HG03432 (cell line): ENCODE results near the gene DUSP2.
"Not testable (repeated sequence)": the region's sequence is repeated elsewhere in the genome, so short reads cannot be mapped to it uniquely, and the experiment has no call there.

Experiments used
- ATAC-seq: cut with Tn5 transposase; IDR thresholded peaks from one replicate; pipeline ENCODE4 v1.9.1; 2021; ENCODE audit warnings: mild to moderate bottlenecking, moderate library complexity; ENCODE audit not compliant: unreplicated experiment

Gene DUSP2

DNA sequence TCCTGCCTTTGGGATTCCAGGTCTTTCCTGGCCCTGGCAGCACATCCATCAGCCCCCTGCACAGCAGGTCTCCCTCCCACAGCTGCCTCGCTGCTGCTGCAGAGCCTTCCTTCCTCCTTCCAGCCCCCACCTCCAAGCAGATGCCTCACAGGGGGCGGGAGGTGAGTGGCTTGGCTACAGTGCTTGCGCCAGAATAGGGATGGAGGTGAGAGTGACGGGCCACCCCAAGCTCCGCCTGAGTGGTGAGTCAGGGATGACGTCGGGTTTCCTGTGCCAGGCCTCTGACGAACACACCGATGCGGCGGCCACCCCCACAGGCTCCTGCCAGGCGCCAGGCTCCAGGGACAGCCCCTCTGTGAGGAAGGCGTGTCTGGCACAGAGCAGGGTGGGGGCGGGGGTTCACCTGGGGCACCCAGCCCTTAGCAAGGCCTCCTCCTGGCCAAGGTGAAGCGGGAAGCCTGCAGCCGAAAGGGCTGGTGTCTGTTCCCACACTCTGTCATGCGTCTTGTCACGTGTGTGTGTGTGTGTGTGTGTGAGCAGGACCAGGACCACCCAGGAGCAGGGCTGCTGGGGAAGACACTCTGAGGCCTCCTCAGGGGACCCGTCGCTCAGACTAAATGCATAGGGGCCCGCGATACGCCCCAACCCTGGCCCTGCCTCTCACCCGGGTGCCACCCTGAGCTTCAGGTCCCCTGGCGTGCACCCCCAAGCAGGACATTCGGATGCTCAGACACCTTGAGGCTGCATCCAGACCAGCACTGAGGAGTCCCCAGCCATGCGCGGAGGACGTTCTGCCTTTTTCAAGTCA, 3.4 kb upstream of the DUSP2 start:
- peak; percentile 42 for ATAC-seq

DNA sequence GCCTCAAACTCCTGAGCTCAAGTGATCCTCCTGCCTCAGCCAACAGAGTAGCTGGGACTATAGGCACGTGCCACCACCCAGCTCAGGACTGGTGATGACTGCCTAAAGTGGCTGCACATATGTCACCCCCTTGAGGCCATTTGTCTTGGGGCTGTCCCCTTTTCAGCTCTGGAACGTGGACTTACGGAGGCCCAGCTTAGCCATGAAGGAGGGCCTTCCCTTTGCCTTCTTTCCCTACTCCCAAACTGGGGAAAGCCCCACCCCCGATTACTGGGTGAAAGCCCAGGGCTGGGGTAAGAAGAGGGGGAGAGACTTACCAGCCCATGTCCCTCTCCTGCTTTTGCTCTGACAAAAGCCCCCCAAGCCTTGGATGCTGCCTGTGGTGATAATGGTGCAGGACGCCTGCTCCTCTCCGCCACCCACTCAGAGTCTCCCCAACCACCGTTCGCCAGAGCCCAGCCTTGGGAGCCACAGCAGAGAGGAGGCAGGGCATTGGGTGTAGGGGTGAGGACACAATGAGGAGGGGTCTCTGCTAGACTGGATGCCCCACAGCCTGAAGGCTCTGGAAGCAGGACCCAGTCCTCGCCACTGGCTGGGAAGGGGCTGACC, 2.5 kb upstream of the DUSP2 start:
- no peak for ATAC-seq

DNA sequence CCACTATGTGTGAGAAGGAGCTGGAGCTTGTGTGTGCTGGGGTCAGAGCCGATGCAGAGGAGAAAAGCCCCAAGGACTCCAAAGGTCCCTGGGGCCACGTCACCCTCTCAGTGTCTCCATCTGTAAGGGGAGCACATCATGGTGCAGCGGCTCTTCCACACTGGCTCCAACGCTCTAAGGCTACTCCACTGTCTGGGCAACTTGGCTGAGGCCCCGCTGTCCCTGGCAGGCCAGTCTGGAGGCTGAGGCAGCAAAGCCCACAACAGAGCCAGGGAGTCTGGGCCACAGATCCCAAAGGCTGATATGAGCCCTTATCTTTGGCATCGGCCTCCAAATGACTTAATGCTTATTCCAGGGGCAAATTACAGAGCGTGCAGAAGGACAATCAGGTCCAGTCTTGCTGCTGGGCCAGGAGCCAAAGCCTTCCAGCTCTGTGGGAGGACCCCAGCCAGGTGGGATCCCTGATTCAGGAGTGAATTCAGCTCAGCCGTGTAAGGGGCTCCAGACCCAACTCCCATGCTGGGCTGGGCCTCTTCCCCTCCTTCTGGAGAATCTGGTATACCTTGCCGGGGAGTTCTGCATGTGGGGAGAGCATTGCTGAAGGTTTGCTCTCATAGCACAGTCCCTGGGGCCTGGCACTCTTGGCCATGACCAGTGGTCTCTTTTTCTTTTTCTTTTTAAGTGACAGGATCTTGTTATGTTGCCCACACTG, 1.8 kb upstream of the DUSP2 start:
- ATAC-seq = no peak

DNA sequence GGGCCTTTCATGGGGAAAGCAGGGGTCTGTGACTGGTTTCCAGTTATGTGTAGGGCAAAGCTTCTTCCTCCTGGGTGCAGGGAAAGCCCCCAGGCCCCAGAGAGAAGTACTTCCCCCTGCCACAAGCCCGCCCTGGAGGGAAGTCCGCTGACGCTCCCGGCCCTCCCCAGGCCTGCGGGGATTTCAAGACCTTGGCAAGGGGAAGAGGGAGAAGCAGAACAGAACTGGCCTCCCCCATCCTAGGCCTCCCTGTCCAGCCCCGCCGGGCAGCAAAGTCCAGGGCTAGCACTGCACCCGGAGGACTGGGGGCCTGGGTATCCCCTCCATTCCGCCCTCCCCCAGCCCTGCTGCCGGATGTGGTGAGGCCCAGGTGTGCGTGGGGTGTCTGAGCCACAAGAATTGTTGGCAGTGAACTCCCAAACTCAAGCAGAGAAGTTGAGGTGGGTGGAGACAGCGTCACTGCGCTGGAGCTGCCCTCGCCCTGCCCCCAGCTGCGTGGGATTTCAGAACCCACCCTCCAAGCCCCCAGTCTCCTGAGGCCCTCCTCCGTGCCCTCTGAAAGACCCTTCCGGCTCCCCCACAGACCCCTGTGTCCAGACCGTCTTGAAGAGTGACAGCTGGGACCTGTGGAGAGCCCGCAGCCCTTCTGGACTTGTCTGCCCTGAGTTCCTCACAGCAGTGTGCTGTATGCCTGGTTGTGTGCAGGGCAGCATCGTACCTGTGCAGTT, 1.1 kb upstream of the DUSP2 start:
- peak; percentile 36 for ATAC-seq

DNA sequence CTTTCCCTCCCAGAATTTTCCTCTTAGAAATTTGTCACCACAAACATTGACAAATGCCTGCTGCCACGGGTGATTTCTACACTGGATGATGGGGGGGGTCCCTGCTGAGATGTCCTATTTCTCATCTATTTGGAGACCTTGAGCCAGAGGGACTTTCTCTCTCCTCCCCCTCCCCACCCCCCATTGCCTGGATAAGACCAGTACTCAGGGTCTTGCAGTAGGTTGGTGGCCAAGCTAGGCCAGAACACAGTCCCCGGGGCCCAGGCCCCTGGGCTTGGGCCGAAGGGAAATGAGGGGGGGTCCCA, 560 bp upstream of the DUSP2 start:
- no peak for ATAC-seq

DNA sequence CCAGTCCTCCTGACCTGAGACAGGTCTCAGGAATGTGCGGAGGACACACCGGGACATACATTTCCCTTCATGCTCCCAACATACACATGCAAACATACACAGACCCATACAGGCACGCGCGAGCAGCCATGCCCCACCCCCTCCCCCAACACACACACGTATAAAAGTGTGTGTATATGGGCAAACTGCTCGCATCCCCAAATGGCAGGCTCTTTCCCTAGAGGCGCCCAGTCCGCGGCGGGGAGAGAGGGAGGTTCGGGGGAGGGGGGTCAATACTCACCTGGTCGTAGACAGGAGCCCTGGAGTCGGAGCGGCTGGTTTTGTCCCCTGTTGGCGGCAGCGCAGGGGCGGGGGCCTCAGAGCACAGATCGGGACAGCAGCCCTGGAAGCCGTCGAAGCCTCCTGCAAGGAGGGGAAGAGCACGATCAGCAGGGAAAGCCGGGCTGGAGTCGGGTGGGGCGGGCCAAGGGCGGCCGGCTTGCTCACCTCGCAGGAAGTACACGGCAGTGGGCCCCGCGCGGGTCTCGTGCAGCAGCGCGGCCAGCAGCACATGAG, 682 bp downstream of the DUSP2 start:
- no peak for ATAC-seq

DNA sequence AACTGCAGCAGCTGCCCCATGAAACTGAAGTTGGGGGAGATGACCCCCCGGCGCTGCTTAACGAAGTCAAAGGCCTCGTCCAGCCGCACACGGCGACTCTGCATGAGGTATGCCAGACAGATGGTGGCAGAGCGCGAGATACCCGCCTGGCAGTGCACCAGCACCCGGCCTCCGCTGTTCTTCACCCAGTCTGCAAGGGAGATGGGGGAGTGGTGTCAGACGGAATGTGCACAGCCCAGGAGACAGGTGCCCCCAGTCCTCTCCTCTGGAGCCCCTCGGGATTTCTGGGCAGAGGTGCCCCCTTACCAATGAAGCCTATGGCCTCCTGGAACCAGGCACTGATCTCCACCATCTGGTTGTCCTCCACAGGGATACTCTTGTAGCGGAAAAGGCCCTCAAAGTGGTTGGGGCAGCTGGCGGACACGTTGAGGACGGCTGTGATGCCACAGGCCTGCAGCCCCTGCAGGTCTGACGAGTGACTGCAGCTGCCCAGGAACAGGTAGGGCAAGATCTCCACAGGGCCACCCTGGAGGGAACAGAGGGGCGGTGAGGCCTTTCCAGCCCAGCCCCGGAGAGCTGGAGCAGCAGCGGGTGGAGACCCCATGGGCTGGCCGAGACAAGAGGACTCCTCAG, 1.3 kb downstream of the DUSP2 start:
- ATAC-seq = no peak

DNA sequence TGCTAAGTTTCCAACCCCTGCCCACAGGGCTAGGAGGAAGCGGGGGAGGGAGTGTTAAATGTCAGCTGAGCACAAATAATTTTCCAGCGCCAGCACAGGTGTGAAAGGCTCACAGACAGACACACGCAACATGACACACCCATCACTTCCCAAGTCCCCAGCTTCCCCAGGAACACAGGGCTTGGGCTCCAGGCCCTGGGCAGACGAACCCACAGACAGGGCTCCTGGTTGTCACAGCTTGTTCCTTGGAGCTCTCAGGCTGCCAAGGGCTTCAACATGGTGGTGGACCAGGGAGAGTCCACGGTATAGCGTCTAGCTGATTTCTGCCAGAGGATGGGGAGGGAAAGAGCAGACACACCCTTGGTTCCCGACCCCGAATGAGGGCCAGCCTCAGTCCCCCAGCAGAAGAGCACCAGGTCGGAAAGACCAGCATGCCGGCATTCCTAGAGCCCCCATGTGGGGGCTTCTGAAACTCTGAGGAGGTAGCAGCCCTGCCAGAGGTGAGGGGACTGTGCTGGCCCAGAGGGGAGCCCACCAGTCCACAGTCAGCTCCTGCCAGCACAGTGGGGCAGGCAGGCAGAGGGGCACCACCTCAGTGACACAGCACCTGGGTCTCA, 1.9 kb downstream of the DUSP2 start:
- no peak for ATAC-seq

DNA sequence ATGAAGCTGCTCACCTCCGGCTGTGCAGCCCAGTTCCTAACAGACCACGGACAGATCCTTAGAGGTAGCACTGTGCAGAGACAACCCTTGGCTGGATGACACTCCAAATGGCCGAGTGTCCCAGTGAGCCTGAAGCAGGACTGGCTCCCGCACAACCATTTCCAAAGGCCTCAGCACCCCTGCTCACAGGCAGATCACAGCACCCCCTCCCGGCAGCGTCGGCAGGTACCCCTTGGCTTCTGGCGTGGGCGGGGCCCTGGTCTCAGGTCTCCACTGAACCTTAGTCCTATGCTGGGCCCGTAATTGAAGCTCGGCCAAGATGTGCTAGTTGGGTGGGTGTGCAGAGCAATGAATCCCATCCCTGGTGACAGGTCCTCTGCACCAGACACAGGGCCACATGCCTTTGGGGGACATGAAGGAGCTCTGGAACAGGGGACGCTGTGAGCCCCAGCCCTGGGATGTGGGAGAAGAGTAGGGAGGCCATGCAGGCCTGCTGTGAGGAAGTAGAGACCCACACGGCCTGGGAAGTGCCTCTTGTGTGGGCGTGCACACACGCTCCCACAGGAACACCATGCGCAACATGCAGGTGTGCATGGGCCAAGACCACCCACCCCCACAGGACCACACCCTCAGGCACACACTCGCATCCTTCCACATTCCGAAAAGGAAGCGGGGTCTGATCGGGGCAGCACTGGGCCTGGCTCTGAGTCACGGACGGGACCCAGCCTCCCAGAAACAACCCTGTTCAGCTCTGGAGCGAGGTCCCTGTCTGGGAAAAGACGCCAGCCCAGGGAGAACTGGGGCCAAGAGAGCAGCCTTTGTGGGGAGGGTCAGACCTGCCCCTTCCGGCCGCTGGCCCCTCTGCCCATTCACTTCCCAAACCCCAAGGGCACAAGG, 2.8 kb downstream of the DUSP2 start:
- no peak for ATAC-seq

DNA sequence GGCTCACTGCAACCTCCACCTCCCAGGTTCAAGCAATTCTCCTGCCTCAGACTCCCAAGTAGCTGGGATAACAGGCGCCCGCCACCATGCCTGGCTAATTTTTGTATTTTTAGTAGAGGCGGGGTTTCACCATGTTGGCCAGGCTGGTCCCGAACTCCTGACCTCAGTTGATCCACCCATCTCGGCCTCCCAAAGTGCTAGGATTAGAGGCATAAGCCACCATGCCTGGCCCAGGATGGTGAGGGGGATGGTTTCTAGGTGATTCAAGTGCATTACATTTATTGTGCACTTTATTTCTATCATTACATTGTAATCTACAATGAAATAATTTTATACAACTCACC, 3.6 kb downstream of the DUSP2 start:
- ATAC-seq = not testable (repeated sequence)

DNA sequence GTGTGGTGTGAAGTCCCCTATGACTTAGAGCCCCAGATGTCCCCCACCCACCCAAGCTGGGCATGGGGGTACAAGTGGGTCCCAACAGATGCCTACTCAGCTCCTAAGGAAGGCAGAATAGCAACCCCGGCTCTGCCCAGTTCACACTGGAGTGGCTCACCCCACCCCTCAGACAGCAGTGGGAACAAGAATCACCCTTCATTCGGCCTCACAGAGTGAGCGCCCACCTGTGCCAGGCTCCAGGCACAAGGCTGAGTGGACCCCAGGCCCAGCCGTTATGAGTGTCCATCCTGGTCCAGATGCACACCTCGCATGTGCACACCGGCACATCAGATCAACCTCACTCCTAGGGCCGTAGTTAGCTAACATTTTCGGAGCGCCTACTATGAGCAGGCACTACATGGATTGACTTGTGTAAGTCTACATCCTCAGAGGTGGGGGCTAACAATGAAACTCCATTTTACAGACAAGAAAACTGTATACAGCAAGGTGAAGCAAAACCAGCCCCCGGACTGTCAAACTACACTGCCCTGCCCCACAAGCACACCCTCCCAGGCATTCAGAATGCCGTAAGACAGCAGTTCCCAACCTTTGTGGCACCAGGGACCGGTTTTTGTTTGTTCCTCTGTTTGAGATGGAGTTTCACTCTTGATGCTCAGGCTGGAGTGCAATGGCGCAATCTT, 4.2 kb downstream of the DUSP2 start:
- ATAC-seq = no peak

DNA sequence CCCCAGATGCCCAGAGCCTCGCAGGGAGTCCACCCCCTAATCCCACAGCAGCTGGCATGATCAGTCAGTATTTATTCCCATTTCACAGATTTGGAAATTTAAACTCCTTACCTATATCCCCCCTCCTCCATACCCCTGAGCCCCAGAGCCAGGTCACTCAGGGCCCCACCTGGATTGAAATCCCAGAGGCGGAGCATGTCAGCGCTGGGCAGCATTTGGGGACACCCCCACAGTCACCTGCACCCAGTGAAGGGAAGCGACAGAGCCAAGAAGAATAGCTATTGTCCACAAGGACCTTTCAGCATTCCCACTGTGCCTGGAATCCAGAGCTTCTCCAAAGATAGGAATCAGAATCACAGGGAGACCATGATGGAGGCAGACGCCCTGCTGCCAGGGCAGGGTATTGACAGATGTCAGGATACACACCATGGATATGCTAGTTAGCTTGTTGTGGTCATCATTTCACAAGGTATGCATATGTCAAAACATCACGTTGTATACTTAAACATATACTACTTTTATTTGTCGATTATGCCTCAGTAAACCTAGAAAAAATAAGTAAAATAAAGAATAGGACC, 6.0 kb downstream of the DUSP2 start:
- no peak for ATAC-seq

DNA sequence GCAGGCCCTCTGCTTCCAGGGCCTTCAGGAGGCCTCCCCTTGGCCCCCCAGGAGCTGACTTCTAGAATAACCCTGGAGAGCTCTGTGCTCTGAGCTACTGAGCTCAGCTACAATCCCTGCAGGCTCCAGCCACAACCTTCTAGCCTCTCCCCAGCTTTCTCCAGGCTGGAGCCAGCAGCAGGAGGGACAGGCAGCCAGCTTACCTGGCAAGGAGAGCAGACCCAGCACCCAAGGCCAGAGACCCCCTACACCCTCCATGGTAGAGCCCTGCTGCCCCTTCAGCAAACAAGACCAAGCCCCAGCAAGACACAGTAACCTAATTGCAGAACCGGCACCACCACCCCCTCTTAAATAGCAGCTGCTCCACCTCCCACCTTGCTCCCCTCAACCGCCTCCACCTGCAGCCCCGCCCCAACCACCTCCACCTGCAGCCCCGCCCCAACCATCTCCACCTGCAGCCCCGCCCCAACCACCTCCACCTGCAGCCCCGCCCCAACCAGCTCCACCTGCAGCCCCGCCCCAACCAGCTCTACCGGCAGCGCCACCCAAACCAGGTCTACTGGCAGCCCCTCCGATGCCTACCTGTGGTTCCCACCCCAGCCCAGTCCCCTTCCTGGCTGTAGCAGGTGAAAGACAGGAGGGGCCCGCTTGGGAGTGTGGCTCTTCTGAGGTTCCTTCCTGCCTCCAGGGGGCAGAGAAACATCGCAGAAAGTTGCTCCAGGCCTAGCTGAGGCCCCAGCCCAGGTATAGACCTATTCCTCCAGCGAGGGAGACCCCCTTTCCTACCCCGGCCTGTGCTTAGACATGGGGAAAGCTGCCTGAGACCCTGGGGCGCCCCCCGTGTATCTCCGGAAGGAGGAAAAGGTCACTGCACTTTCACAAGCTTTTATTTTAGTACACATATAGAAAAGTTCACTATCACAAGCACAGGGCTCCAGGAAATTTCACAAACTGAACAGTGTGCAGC, 6.8 kb downstream of the DUSP2 start, which contains the start of gene ASTL:
TSS of gene ASTL (minus strand) at position 324 of the 967 bp plus-strand sequence. CDS start at position 258, 66 bp downstream.
- peak; percentile 27 for ATAC-seq

DNA sequence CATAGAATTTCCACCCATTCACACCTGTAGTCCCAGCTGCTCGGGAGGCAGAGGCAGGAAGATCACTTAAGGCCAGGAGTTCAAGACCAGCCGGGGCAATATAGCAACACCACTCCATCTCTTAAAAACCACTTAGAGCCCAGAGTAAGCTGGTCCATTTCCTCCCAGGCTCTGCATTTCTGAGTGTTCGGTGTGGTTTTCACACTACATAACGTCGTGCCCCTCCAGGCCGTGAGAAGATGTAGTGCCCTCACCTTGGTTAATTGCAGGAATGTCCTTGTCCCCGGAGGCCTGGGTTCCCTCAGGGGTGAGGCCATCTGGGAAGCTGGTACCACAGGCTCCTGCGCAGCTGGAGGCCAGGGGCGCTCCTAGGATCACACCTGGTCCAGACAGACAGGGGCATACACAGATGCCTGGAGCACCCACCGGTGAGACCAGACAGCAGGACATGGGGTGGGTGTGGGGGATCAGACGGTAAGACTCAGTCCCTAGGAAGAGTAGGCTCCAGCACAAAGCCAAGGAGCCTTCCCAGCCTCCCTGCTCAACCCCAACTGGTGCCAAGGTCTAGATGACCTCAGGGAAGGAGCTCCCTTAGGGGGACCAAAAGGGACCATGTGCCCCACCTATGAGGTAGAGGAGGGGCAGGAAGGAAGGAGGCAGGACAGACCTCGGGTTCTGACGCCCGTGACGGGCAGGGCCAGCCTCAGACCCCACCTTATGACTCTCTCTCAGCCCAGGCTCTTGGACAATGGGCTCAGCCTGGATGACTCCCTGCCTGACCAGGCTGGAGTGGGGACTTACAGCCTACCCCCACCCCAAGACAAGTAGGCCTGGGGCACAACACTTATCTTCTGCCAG, 7.7 kb downstream of the DUSP2 start:
- no peak for ATAC-seq

DNA sequence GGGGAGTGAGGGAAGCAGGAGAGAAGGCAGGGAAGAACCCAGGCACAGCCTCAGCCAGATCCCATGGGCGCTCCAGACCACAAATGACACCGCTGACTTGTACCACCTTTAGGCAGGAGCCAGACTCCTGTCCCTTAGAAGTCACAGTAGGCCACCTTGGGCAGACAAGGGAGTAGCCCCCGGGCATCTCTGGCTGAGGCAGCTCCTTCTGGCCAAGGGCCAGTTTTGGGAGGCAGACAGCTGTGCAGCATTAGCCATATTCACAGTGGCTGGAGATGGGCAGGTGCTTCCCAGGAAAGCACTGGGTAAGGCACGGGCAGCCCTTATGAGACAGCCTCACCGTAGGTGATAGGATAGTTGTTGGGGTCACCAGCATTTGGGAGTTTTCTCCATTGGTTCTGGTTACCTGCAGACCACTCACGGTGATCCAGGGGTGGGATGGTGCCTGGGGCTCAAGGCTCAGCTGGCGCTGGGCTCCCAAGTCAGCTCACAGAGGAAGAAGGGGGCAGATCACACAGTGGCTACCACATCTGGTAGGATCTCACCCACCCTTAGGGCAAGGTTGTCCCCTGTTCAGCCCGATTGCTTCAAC, 9.0 kb downstream of the DUSP2 start:
- no peak for ATAC-seq

DNA sequence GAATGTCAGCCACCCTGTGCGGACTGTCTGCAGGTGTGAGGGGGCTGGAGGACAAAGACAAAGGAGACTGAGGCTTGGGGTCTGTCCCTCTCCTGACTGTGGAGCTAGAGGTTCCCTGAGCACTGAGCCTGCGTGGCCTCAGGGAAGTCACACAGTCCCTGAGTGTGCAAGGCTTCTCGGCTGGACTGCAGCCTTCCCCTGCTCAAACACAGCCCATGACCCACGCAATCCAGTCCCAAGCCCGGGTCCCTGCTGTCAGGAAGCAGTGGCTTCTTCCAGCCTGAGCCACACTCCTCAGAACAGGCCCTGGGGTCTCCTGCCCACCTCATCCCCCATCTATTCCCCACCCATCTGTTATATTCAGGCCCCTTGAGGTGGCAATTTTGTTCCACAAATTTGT, 9.6 kb downstream of the DUSP2 start:
- no peak for ATAC-seq
